ENCODE data around the gene HTR1A. TPM values are rescaled to one million over a fixed set of nuclear protein-coding genes. Genes with fewer than 3 reads are reported as not detected.

The HTR1A gene
- total RNA-seq = not detected
- polyA plus RNA-seq (ENCODE audit: insufficient read length in 6 of 6) = under 1 TPM in 1 of 6 donors, not detected in 5; 0.35 TPM
- long read RNA-seq, donor 1 = 0 reads
- long read RNA-seq, donor 2, partial matches to known transcripts = 0 of 1 reads
- long read RNA-seq, donor 2, other reads (novel, unspliced or antisense) = 0 of 1 reads
- long read RNA-seq, donor 3 = 0 reads
- long read RNA-seq, donor 4 = 0 reads
- long read RNA-seq, donor 5, partial matches to known transcripts = 0 of 1 reads
- long read RNA-seq, donor 5, other reads (novel, unspliced or antisense) = 0 of 1 reads
- long read RNA-seq, donor 6 = 0 reads
- long read RNA-seq, donor 7 = 0 reads
- long read RNA-seq, donor 8 = 0 reads
- long read RNA-seq, donor 9 = 0 reads
- long read RNA-seq, donor 10 = 0 reads
- long read RNA-seq, donor 11, partial matches to known transcripts = 0 of 2 reads
- long read RNA-seq, donor 11, other reads (novel, unspliced or antisense) = 0 of 2 reads
- long read RNA-seq, donor 12 = 0 reads

DNA sequence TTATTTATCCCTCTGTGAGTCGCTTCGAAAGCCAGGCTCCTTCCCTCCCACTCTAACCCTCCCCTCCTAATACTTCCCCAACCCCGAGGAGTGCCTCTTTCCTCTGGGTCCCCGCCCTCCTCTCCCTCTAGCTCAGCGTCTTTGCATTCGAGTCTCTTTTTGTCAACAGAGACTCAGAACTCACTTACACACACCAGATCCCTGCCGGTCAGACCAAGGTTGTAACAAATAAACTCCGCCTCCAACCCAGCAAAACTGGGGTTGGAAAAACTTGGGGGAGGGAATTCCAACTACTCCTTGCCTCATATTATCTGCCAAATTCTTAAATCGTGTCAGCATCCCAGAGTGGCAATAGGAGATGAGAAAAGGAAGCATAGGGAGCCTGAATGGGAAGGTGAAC is at the start of gene HTR1A:
Gene HTR1A, minus strand, starts transcription at position 167 of the 400 bp plus-strand sequence. CDS start 726 bp downstream, outside the sequence.
- H3K27me3 ChIP-seq = peaks cover 45 to 46% of the 10 kb centered on the region in 2 donors
- H3K36me3 ChIP-seq = no peaks in the 10 kb centered on the region
- H3K4me3 ChIP-seq = no peak within 1 kb of the TSS
- DNase-seq (no peak), ATAC-seq (no peak)
- no peaks in the 10 kb centered on the region for H3K4me1 ChIP-seq
- no peak within 1 kb of the TSS for H3K27ac ChIP-seq
- TF ChIP-seq CTCF (IDR thresholded peaks at IDR 0.05) = no peak
- intact Hi-C loops (cut with DNase I) = no loop called here
- H3K9me3 ChIP-seq = no peaks in the 10 kb centered on the region

DNA sequence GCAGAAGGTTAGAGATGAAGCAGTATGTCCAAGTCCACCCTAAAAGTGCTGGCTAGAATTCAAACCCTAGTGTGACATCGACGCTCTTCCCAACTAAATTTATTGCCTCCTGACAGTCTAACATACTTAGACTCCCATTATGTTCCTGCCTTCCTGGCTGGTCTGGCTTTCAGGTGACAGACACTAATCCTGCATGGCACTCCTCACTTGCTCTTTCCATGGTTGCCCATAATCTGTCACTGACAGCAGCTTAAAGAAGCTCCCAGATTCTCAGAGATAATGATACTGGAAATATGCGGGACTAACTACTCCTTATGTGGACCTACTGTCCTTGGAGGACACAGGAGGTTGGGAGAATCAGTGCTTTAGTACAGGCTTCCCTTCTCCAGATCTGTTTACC is 41.7 kb upstream of the HTR1A start:
- TF ChIP-seq CTCF (IDR thresholded peaks at IDR 0.05) = no peak
- intact Hi-C loops (cut with DNase I) = no loop called here
- H3K4me1 ChIP-seq = no peaks in the 10 kb centered on the region
- no peak overlapping the region for H3K4me3 ChIP-seq
- H3K27ac ChIP-seq = no peak overlapping the region
- H3K36me3 ChIP-seq = no peaks in the 10 kb centered on the region
- H3K9me3 ChIP-seq = peaks cover 0 to 3% of the 10 kb centered on the region in 2 donors
- DNase-seq = no peak
- ATAC-seq = no peak
- no peaks in the 10 kb centered on the region for H3K27me3 ChIP-seq

- Histone ChIP-seq H3K27ac (no peak overlapping the region), H3K27me3 (no peaks in the 10 kb centered on the region), H3K9me3 (peaks cover 0 to 3% of the 10 kb centered on the region in 2 donors), H3K4me1 (no peaks in the 10 kb centered on the region), H3K4me3 (no peak overlapping the region), H3K36me3 (no peaks in the 10 kb centered on the region)
- DNase-seq (no peak), ATAC-seq (no peak)
- no peak for TF ChIP-seq CTCF (IDR thresholded peaks at IDR 0.05)
- intact Hi-C loops (cut with DNase I) = no loop called here
Observed at GRCh38 chr5:64000096-64000495, 37.9 kb upstream of the HTR1A start.

DNA sequence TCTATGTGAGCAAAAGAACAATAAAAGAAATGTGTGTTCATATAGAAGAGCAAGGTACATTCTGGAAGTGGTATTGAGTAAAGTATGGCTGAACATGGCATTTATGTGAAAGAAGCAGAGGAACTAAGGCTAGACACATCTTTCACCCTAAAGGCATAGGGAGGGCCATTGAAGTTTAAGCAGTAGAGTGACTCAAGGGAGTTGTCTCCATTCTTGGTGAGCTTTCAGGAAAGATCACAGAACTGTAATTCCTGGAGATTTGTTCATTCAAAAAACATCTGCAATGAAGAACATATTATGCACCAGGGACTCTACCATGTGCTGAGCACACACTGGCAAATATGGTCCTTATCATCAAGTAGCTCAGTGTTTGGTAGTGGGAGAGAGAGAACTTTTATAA is 24.8 kb upstream of the HTR1A start:
- intact Hi-C loops (cut with DNase I) = no loop called here
- Histone ChIP-seq H3K27me3 (no peaks in the 10 kb centered on the region), H3K27ac (no peak overlapping the region), H3K4me3 (no peak overlapping the region), H3K36me3 (no peaks in the 10 kb centered on the region), H3K4me1 (no peaks in the 10 kb centered on the region), H3K9me3 (no peaks in the 10 kb centered on the region)
- DNase-seq (no peak), ATAC-seq (no peak)
- TF ChIP-seq CTCF (IDR thresholded peaks at IDR 0.05) = no peak

DNA sequence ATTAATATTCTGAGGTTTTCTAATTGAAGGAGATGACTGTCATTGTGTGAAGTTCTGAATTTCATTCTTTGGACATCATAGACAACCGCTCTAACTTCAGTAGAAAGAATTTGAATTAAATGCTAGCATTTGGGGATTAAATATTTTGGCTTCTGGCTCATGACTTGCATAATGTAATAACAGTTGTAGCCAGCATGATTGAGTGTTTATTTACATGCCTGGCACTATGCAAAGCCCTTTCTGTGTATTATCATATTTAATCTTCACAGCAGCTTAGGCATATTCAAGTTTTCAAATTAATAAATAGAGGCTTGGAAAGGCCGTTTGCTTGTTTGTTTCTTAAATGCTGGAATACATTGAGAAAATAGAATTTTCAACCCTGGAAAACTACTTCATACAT is 19.6 kb upstream of the HTR1A start:
- Histone ChIP-seq H3K27me3 (no peaks in the 10 kb centered on the region), H3K4me1 (no peaks in the 10 kb centered on the region), H3K4me3 (no peak overlapping the region), H3K27ac (no peak overlapping the region), H3K9me3 (peaks cover 0 to 2% of the 10 kb centered on the region in 2 donors), H3K36me3 (no peaks in the 10 kb centered on the region)
- no peak for ATAC-seq
- no peak for DNase-seq
- intact Hi-C loops (cut with DNase I) = no loop called here
- no peak for TF ChIP-seq CTCF (IDR thresholded peaks at IDR 0.05)

All from left lung (tissue), 14 donors.